Lung (tissue), 12 donors: ENCODE data around the gene RAPGEF1. TPM values are rescaled to one million over a fixed set of nuclear protein-coding genes. Genes with fewer than 3 reads are reported as not detected.

Experiments used
- ATAC-seq: fragments of 200-7000 bp; cut with Tn5 transposase; one replicate; pipeline ENCODE4 v1.9.1; 2020; ENCODE audit warnings: moderate number of reproducible peaks; ENCODE audit not compliant: insufficient read depth, low FRiP score
- DNase-seq, 3 donors: peaks; one replicate each; pipeline ENCODE4 v3.0.0-alpha.2; 2013 to 2017
- H3K27ac ChIP-seq, 2 donors: one replicate each; pipeline ENCODE4 v1.5.1; 2013; ENCODE audit warnings: mild to moderate bottlenecking in 2 of 2, moderate library complexity in 2 of 2, control low read depth in 1 of 2, inconsistent platforms in 1 of 2, low read depth in 1 of 2, low read length in 1 of 2
- H3K27me3 ChIP-seq, 3 donors: one replicate each; pipeline ENCODE4 v1.5.1; 2013; ENCODE audit warnings: low read length in 2 of 3; ENCODE audit not compliant: control insufficient read depth in 3 of 3, insufficient read depth in 3 of 3
- H3K36me3 ChIP-seq, 4 donors: one replicate each; pipeline ENCODE4 v1.5.1; 2013; ENCODE audit warnings: low read length in 4 of 4, mild to moderate bottlenecking in 1 of 4, moderate library complexity in 1 of 4; ENCODE audit not compliant: control insufficient read depth in 4 of 4, insufficient read depth in 4 of 4
- H3K4me1 ChIP-seq, 5 donors: one replicate each; pipeline ENCODE4 v1.5.1; 2013; ENCODE audit warnings: low read length in 5 of 5, mild to moderate bottlenecking in 2 of 5, moderate library complexity in 1 of 5; ENCODE audit not compliant: control insufficient read depth in 5 of 5, insufficient read depth in 5 of 5
- H3K4me3 ChIP-seq: one replicate; pipeline ENCODE4 v1.5.1; 2013; ENCODE audit warnings: mild to moderate bottlenecking, control low read depth, moderate library complexity
- H3K9ac ChIP-seq, 2 donors: one replicate each; pipeline ENCODE4 v1.5.1; 2013; ENCODE audit warnings: low read length in 2 of 2, control low read depth in 1 of 2; ENCODE audit not compliant: insufficient read depth in 1 of 2
- H3K9me3 ChIP-seq, 4 donors: one replicate each; pipeline ENCODE4 v1.5.1; 2013; ENCODE audit warnings: low read length in 3 of 4, mild to moderate bottlenecking in 1 of 4, moderate library complexity in 1 of 4; ENCODE audit not compliant: control insufficient read depth in 4 of 4, insufficient read depth in 3 of 4
- CTCF ChIP-seq: IDR thresholded peaks from 2 replicates; pipeline ENCODE4 v1.5.1; 2012; ENCODE audit warnings: mild to moderate bottlenecking; ENCODE audit errors: control extremely low read depth, extremely low read depth
- WGBS, 2 donors: extraction: QIAGEN DNeasy Blood & Tissue Kit; methylation state at CpG; one replicate each; pipeline ENCODE4 v1.1.7; 2013; 5-methylcytosine and 5-hydroxymethylcytosine counted together
- polyA plus RNA-seq, 2 donors: library from polyadenylated mRNA; stranded (reverse); fragments of 200-250 nt; gene quantifications; one replicate each; pipeline ENCODE4 v1.2.1, GENCODE V29; 2013
- total RNA-seq, 2 donors: library from RNA; depleted of rRNA in 1 of 2; stranded (reverse); fragments of >200 nt in 1 of 2; gene quantifications; one replicate each; pipeline ENCODE4 v1.2.1, GENCODE V29; 2014 to 2021
- donor health status: control.
- donor health status: control.
- donor health status: Bipolar disorder and iron deficiency.
- donor health status: healthy.
- donor health status: DM: yes; HTN: yes; CAD: no.

The RAPGEF1 gene
- total and polyA plus RNA-seq, 4 donors, result 38.9 to 134 (median 55.1) TPM

DNA sequence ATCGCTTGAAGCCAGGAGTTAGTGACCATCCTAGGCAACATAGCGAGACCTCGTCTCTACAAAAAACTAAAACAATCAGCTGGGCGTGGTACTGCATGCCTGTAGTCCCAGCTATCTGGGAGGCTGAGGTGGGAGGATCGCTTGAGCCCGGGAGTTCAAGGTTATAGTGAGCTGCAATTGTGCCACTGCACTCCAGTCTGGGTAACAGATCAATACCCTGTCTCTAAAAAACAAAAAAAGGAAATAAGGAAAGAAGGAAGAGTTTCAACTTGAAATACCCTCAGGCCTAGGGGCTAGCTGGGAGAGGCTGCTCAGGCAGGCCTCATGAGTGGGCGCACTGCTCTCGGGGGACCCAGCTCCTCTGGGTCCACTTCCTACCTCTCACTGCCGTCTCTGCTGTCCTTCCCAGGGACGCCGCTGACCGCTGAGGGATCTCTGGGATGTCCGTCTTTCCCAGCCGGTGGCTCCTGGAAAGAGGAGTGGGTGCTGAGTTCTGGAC is 138.1 kb downstream of the RAPGEF1 start:
- Histone ChIP-seq H3K36me3 (peaks cover 3 to 74% (median 24%) of the 10 kb centered on the region in 4 donors), H3K27ac (no peak overlapping the region), H3K27me3 (no peaks in the 10 kb centered on the region), H3K4me1 (no peaks in the 10 kb centered on the region), H3K9ac (no peak overlapping the region), H3K4me3 (no peak overlapping the region), H3K9me3 (no peaks in the 10 kb centered on the region)
- TF ChIP-seq CTCF, result no peak
- WGBS, 2 donors, result 93 to 95% methylated on average over 14 of the region's 14 CpGs
- ATAC-seq, result no peak
- no peak for DNase-seq

- Histone ChIP-seq H3K9ac (no peak overlapping the region), H3K4me3 (no peak overlapping the region), H3K9me3 (peaks cover 0 to 4% (median 0%) of the 10 kb centered on the region in 4 donors), H3K27me3 (no peaks in the 10 kb centered on the region), H3K27ac (peak overlapping the region in 1 of 2 donors; percentile 42), H3K4me1 (no peaks in the 10 kb centered on the region), H3K36me3 (peaks cover 6 to 75% (median 25%) of the 10 kb centered on the region in 4 donors)
- ATAC-seq (peak; percentile 20), DNase-seq (peak in 1 of 3 donors; percentile 7)
- no peak for TF ChIP-seq CTCF
- 40 to 70% methylated on average over 17 of the region's 17 CpGs for WGBS, 2 donors
Measured at GRCh38 chr9:131598121-131598520, 141.8 kb downstream of the RAPGEF1 start.

DNA sequence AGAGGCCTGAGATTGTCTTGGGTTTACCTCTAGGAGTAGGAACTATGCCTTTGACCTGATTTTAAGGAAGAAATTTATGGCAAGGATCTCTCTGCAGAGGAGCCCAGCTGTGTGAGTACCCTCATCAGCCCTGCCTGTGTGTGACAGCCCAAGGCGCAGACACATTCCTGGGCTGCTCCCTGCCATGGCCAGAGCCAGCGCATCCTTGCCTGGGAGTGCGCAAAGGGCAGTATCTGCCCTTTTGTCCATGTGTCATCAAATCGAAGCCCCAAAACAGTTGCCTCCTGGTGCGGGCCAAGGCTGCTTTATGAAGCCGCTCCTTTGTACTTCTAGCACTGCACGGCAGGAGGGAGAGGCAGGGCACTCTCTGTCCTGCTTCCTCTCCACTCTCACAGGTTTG is 142.6 kb downstream of the RAPGEF1 start:
- ATAC-seq, result no peak
- WGBS, 2 donors, result 92 to 95% methylated on average over 7 of the region's 7 CpGs
- H3K9me3 ChIP-seq, result peaks cover 0 to 4% (median 0%) of the 10 kb centered on the region in 4 donors
- peaks cover 6 to 70% (median 25%) of the 10 kb centered on the region in 4 donors for H3K36me3 ChIP-seq
- H3K27ac ChIP-seq, result no peak overlapping the region
- no peak overlapping the region for H3K9ac ChIP-seq
- no peaks in the 10 kb centered on the region for H3K27me3 ChIP-seq
- H3K4me1 ChIP-seq, result no peaks in the 10 kb centered on the region
- no peak overlapping the region for H3K4me3 ChIP-seq
- no peak for TF ChIP-seq CTCF
- DNase-seq, result no peak

DNA sequence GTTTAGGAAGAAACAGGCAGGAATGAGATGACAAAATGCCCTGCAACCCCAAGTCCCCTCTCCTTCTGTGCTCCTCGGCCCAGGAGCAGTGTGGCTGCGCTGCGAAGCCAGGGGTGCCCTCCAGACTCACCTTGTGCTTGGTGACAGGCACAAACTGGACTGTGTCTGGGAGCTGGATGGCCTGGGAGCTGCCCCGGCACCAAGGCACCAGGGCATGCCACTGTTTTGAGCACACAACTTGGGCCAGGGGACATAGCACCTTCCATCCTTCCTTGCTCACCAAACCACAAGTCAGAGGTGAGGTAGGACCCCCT is 143.5 kb downstream of the RAPGEF1 start:
- H3K9ac ChIP-seq, result no peak overlapping the region
- H3K9me3 ChIP-seq, result peaks cover 0 to 4% (median 0%) of the 10 kb centered on the region in 4 donors
- peaks cover 0 to 1% (median 0%) of the 10 kb centered on the region in 5 donors for H3K4me1 ChIP-seq
- H3K4me3 ChIP-seq, result no peak overlapping the region
- no peaks in the 10 kb centered on the region for H3K27me3 ChIP-seq
- ATAC-seq, result no peak
- no peak overlapping the region for H3K27ac ChIP-seq
- 96 to 100% methylated on average over 2 to 4 of the region's 4 CpGs for WGBS, 2 donors
- H3K36me3 ChIP-seq, result peaks cover 6 to 69% (median 23%) of the 10 kb centered on the region in 4 donors
- TF ChIP-seq CTCF, result no peak
- DNase-seq, result no peak
